Non-pigmented ciliary epithelial cell (primary cell): ENCODE data around the gene GMPR.

Experiments used
- DNase-seq: peaks from one replicate; pipeline ENCODE4 v3.0.0-alpha.2; 2010; ENCODE audit warnings: low read depth

The GMPR gene

DNA sequence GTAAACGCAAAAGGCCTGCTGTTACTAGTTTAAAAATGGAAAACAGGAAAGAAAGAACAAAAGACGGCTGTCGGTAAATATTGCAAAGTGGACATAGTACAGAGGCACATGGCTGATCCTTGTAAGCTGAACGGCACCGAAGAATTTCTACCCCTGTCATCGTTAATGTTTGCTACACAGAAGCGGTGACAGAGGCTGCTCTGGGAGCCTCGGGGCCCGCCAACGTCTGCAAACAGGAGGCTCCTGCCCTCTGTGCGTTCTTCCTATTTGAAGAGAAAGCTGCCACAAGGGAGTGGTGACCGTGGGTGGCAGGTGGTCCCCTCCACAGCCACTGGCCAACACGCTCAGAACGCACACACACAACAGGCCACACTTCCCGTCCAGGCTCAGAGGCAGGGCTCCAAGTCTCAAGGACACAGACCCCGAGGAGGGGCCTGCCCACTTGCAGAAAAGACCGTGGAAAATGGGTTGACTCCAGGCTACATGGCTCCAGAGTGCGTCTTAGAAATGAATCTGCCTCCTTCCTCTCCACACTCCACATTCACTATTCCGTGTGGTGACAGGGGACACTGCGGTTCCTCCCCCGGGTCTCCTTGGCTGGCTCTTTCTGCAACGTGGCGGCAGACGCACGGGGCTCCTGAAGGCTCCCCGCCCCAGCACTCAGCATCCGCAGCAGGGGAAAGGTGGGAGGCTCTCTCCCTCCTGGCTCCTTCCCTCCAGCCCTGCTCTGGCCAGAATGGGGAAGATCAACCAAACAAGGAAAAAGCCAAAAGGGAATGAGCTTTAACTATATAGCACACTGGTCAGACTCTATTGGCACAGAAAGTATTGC, 64.5 kb downstream of the GMPR start:
- DNase-seq: no peak

DNA sequence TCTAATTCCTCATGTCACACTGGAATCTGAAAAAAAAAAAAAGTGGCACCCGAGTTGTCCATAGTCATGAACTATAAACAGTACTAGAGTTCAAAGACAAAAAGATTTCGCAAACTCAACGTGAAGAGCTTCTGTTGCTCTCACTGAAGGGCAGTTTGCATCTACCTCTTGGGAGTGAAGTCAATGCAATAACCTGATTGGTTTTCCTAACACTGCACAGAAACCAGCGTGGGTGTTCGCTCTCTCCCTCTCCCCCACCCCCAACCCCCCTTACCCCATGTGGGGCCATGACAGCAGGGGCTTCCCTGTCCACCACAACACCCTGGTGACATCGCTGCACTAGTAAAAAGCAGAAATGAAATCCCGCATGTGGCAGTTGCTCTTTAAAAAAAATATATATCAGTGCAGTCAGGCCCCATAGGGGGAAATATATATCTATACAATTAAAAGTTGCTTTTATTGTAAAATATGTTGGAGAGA, 66.9 kb downstream of the GMPR start:
- DNase-seq: no peak

- DNase-seq: no peak
These were observed 67.4 kb downstream of the GMPR start for GRCh38 chr6:16305788-16306187.

DNA sequence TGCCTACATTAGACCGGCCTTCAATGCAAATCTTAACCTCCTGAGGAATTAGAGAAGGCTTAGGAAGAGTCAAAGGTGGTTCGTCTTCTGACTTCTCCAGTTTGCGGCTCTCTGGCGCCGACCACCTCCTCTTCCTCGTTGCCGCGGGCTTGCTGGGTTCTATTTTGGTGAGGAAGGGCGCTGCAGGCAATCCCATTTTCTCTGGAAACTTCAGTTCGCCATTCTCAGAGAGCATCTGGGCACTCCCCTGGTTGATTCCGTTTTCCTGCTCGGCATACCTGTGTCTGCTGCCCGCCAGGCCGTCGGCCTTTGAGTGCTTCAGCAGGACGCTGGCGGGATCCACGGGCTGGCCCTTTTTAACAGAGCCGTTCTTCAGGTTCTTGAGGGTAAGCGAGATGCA, 67.9 kb downstream of the GMPR start:
- DNase-seq: no peak

DNA sequence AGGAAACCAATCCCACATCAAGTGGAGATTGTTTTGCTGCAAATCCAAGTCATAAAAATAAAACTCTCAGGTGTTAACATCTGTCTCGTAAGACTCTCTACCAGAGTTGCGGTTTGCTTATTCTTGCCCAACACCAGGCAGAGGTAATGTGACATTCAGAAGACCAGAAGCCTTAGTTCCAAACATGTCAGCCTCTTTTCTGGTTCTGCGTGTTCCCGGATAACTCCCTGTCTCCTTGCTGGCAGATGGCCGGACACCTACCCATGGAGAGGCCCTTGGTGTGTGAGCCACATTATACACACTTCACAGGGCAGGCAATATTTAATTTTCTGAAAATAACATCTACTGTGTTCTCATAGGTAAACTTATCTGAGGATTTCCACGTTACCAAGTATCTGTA, 73.4 kb downstream of the GMPR start:
- no peak for DNase-seq

DNA sequence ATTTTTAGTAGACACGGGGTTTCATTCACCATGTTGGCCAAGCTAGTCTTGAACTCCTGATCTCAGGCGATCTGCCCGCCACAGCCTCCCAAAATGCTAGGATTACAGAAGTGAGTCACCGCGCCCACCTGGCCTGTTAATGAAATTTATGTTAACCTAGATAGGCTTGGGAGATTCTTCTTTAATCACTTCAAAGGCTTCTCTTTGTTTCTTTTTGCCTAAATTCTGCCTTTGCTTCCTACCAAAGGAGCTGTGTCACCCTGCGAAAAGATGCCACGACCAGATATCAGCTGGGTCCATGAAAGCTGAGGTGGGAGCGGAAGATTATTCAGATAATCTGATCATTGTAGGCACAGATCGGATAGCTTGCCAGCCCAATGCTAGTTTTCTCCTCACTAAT, 75.3 kb downstream of the GMPR start:
- no peak for DNase-seq

DNA sequence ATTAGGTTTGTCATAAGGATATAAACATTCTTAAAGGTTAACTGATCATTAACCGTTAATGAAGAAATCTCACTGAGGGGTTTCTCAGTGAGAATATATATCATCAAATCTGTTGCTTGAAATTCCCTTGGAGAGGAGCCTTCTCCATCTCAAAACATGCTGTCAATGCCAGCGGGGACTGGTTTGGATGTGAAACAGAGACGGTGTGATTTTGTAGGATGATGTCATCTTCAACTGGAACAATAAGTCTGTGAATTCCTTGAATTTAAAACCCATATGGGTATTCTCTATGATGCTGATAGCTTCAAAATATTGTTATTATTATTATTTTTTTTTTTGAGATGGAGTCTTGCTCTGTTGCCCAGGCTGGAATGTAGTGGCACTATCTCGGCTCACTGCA, 75.9 kb downstream of the GMPR start:
- DNase-seq: no peak

GRCh38 chr6:16316741-16317251, 78.4 kb downstream of the GMPR start:
- DNase-seq: no peak

DNA sequence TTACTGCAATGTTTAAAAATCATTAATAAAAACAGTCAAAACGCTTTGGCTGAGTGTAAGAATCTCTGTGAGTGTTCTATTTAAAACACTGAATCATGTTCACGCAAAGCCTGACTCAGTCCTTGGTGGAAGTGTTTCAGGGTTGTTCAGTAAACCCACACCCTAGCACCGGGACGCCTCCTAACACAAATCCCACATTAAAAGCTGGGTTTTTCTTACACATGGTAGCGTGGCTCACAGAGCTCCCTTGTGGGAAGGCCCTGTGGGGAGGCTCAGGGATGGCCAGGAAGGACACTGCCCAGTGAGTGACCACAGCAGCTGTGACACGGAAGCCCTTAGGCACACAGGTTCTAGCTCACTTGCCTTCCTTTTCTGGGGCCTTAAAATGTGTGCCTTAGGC, 80.2 kb downstream of the GMPR start:
- DNase-seq: peak; percentile 64

- no peak for DNase-seq
These were observed 80.8 kb downstream of the GMPR start for GRCh38 chr6:16318953-16319720.

GRCh38 chr6:16319813-16320532, 81.6 kb downstream of the GMPR start:
- DNase-seq: peak; percentile 83

DNA sequence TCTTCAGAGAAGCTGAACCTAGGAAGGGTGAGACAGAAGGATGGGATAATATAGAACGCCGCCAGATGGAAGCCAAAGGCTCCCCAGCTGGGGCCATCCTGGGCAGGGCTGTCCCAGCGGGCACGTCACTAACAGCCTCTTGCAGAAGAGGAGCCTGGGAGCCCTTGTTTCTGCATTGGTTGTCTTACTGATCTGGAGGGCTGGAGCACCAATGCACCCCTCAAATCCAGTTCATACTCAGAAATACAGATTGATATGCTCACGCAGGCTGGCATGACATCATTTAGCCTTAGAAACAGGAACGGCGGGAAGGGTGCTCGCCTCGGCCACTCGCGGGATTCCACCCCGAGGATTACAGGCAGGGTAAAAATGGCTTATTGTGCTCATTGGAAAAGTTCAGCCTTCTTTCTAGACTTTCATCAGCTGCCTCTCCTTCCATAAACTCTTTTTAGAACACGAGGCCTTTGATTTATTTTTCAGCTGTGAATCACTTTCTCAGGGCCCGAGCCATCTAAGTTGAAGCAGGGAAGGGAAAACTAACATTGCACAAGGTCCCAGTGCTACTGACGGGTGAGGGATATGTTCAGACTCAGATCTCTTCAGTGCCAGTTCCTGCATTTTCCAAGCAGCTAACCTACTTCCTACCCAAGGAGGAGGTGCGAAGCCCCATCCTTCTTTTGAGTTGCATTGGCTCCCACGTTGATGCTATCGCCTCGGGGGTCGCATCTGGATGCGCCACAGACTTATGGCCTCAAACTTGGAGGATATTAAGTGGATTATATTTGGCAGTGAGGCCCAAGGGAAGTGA, 82.3 kb downstream of the GMPR start:
- DNase-seq: no peak

- DNase-seq: no peak
These were observed 82.9 kb downstream of the GMPR start for GRCh38 chr6:16321341-16321710.

DNA sequence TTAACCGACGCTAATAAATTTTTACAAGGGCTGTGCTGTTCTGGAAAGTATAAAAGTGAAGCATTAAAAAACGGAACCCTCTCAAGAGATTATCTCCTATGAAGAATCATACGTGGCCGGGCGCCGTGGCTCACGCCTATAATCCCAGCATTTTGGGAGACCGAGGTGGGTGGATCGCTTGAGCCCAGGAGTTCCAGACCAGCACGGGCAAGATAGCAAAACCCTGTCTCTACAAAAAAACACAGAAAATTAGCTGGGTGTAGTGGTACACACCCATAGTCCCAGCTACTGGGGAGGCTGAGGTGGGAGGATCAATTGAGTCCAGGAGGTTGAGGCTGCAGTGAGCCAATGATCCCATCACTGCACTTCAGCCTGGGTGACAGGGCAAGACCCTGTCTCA, 83.4 kb downstream of the GMPR start:
- DNase-seq: no peak

GRCh38 chr6:16322666-16323312, 84.4 kb downstream of the GMPR start:
- peak; percentile 84 for DNase-seq

- no peak for DNase-seq
These were observed 85.8 kb downstream of the GMPR start for GRCh38 chr6:16324184-16324583.

- no peak for DNase-seq
These were observed 86.3 kb downstream of the GMPR start for GRCh38 chr6:16324606-16325225.

GRCh38 chr6:16326531-16326930, 88.1 kb downstream of the GMPR start:
- no peak for DNase-seq

- no peak for DNase-seq
These were observed 88.8 kb downstream of the GMPR start for GRCh38 chr6:16326971-16327776.
